Natural killer cell (primary cell): Measurements from ENCODE around the gene SALL2. TPM values are rescaled to one million over a fixed set of nuclear protein-coding genes. Genes with fewer than 3 reads are reported as not detected.

Experiments
- ATAC-seq, 3 donors: fragments of 150-1000 bp in 2 of 3; fragments of 200-7000 bp in 1 of 3; cut with Tn5 transposase; 1 replicate in 1 of 3; 2 replicates in 2 of 3; pipeline ENCODE4 v1.10.0; 2021; ENCODE audit warnings: mild to moderate bottlenecking in 2 of 3, moderate library complexity in 2 of 3
- DNase-seq, 2 donors: peaks; one replicate each; pipeline versions ENCODE4 v3.0.0 to v3.0.0-alpha.2; 2013 to 2021; ENCODE audit warnings: mixed read lengths in 1 of 2
- H3K27ac ChIP-seq: one replicate; pipeline ENCODE4 v1.5.1; 2013; ENCODE audit warnings: mild to moderate bottlenecking, low read length
- H3K27me3 ChIP-seq: one replicate; pipeline ENCODE4 v1.6.1; 2013; ENCODE audit warnings: low read length; ENCODE audit not compliant: control insufficient read depth, insufficient read depth
- H3K36me3 ChIP-seq: one replicate; pipeline ENCODE4 v1.6.1; 2013; ENCODE audit warnings: low read length; ENCODE audit not compliant: control insufficient read depth, insufficient read depth
- H3K4me1 ChIP-seq: one replicate; pipeline ENCODE4 v1.6.1; 2013; ENCODE audit warnings: low read length; ENCODE audit not compliant: control insufficient read depth, insufficient read depth
- H3K4me3 ChIP-seq: one replicate; pipeline ENCODE4 v1.5.1; 2013; ENCODE audit warnings: low read length
- H3K9me3 ChIP-seq: one replicate; pipeline ENCODE4 v1.6.1; 2013; ENCODE audit warnings: low read length; ENCODE audit not compliant: control insufficient read depth, insufficient read depth
- H3K27ac Mint-ChIP-seq, 2 donors: one replicate each; pipeline ENCODE4 v1.8.0; 2022; ENCODE audit warnings: mild to moderate bottlenecking in 2 of 2, mixed read lengths in 2 of 2, moderate library complexity in 1 of 2
- H3K27me3 Mint-ChIP-seq, 2 donors: one replicate each; pipeline ENCODE4 v1.8.0; 2022; ENCODE audit warnings: low read depth in 2 of 2, mixed read lengths in 2 of 2
- H3K36me3 Mint-ChIP-seq: one replicate; pipeline ENCODE4 v1.8.0; 2022; ENCODE audit warnings: mixed read lengths
- H3K4me1 Mint-ChIP-seq, 2 donors: one replicate each; pipeline ENCODE4 v1.8.0; 2022; ENCODE audit warnings: mixed read lengths in 2 of 2
- H3K4me3 Mint-ChIP-seq: one replicate; pipeline ENCODE4 v1.8.0; 2022; ENCODE audit warnings: mild to moderate bottlenecking, moderate library complexity, mixed read lengths
- H3K9me3 Mint-ChIP-seq, 2 donors: one replicate each; pipeline ENCODE4 v1.8.0; 2022; ENCODE audit warnings: mixed read lengths in 2 of 2
- WGBS: methylation state at CpG from one replicate; pipeline ENCODE4 v1.1.7; 2013; ENCODE audit warnings: missing lambda C conversion rate; ENCODE audit not compliant: insufficient coverage; 5-methylcytosine and 5-hydroxymethylcytosine counted together
- intact Hi-C: fragments of 100-400 bp; cut with micrococcal nuclease; formaldehyde crosslinking; loops from one replicate; pipeline ENCODE4 v1.14.2; 2022
- total RNA-seq, 4 donors: library from RNA; stranded (reverse); fragments of 120-200 nt in 1 of 4; gene quantifications; one replicate each; pipeline versions ENCODE4 v1.2.3 to v1.2.4, GENCODE V29; 2013 to 2022
- TF ChIP-seq, protein P1 (sequence below): fragments of 200-600 bp; IDR thresholded peaks from one replicate; pipeline ENCODE4 v1.8.0; 2022; ENCODE audit warnings: antibody characterized with exemption

SALL2 gene
- total RNA-seq, 3 donors from 2014 or later (not counting 1 experiment from before 2014, with no cell fraction given) = 1.6 to 2.5 (median 2.2) TPM

DNA sequence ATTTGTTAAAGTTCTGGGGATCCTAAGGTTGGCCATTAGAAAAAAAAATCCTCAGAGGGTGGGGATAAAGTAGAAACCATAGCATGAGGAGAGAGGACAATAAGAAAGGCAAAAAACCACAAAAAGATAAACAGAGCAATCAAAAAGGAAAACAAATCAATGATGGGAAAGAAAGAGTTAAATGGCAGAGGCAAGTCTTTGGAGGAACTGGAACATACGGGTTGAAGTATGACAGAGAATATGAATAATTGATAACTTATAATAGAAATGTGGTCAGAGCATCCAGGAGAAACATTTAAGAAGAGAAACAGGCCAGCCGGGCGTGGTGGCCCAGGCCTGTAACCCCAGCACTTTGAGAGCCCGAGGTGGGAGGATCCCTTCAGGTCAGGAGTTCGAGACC, 17.8 kb upstream of the SALL2 start:
- no peaks in the 10 kb centered on the region for H3K4me1 Mint-ChIP-seq
- no peak overlapping the region for H3K4me3 Mint-ChIP-seq
- H3K27me3 Mint-ChIP-seq = peaks cover 19 to 25% of the 10 kb centered on the region in 2 donors
- no peak overlapping the region for H3K27ac Mint-ChIP-seq
- 63% methylated on average over 5 of the region's 5 CpGs for WGBS
- Histone ChIP-seq H3K4me1 (no peaks in the 10 kb centered on the region), H3K9me3 (no peaks in the 10 kb centered on the region), H3K36me3 (no peaks in the 10 kb centered on the region), H3K27me3 (peaks cover 8% of the 10 kb centered on the region), H3K4me3 (no peak overlapping the region), H3K27ac (no peak overlapping the region)
- DNase-seq (no peak), ATAC-seq (no peak)
- no peaks in the 10 kb centered on the region for H3K36me3 Mint-ChIP-seq
- TF ChIP-seq, protein P1, sequence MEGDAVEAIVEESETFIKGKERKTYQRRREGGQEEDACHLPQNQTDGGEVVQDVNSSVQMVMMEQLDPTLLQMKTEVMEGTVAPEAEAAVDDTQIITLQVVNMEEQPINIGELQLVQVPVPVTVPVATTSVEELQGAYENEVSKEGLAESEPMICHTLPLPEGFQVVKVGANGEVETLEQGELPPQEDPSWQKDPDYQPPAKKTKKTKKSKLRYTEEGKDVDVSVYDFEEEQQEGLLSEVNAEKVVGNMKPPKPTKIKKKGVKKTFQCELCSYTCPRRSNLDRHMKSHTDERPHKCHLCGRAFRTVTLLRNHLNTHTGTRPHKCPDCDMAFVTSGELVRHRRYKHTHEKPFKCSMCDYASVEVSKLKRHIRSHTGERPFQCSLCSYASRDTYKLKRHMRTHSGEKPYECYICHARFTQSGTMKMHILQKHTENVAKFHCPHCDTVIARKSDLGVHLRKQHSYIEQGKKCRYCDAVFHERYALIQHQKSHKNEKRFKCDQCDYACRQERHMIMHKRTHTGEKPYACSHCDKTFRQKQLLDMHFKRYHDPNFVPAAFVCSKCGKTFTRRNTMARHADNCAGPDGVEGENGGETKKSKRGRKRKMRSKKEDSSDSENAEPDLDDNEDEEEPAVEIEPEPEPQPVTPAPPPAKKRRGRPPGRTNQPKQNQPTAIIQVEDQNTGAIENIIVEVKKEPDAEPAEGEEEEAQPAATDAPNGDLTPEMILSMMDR = no peak
- H3K9me3 Mint-ChIP-seq = no peaks in the 10 kb centered on the region
- intact Hi-C loops = no loop called here

DNA sequence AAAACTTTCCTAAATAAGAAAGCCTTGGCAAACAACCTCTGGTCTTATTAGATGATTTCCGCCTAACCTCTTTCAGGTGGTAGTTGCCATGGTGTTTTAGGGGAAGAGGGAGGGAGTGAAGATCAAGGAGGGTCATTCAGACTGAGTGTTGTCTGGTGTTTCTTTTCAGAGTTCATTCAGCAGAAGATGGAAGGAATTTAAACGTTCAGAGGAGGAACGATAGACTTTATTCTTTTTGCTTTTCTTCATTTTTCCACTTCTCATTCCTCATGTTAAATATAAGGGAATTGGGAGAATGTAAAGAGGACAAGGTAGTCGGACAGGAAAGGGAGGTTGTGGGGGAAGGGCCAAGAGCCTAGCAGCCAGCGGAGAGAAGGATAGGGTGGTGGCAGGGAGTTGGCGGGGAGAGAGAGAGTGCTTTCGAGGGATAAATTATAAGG, 17.4 kb upstream of the SALL2 start:
- intact Hi-C loops = no loop called here
- TF ChIP-seq, protein P1 = no peak
- ATAC-seq (no peak), DNase-seq (no peak)
- H3K9me3 Mint-ChIP-seq = no peaks in the 10 kb centered on the region
- Histone ChIP-seq H3K4me1 (no peaks in the 10 kb centered on the region), H3K9me3 (no peaks in the 10 kb centered on the region), H3K27ac (no peak overlapping the region), H3K27me3 (peaks cover 12% of the 10 kb centered on the region), H3K36me3 (no peaks in the 10 kb centered on the region), H3K4me3 (no peak overlapping the region)
- H3K36me3 Mint-ChIP-seq = no peaks in the 10 kb centered on the region
- H3K4me1 Mint-ChIP-seq = no peaks in the 10 kb centered on the region
- H3K27me3 Mint-ChIP-seq = peaks cover 20 to 29% of the 10 kb centered on the region in 2 donors
- WGBS = 88% methylated on average over 5 of the region's 7 CpGs
- no peak overlapping the region for H3K27ac Mint-ChIP-seq
- H3K4me3 Mint-ChIP-seq = no peak overlapping the region

DNA sequence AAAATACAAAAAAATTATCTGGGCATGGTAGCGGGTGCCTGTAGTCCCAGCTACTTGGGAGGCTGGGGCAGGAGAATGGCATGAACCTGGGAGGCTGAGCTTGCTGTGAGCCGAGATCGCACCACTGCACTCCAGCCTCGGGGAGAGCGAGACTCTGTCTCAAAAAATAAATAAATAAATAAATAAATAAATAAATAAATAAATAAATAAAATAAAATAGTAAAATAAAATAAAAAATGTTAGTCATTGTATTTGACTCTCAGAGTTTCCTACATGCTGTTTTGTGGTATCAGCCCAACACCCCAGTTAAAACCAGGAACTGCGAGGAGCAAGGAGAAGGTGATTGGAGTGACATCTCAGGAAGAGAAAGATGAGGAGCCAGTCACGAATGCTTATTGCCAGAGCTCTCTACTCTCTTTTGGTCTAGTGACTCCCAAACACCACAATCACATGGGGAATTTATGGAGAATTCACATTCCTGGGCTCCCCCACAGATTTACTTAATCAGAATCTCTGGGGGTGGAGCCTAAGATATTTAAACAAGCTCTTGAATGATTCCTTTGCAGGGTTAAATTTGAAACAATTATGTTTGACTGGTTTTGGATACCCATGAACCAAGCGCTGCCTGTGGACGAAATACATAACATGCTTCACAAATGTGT, 15.4 kb upstream of the SALL2 start:
- Mint-ChIP-seq H3K4me1 (peaks cover 0 to 6% of the 10 kb centered on the region in 2 donors), H3K36me3 (no peaks in the 10 kb centered on the region), H3K9me3 (no peaks in the 10 kb centered on the region), H3K27ac (no peak overlapping the region), H3K4me3 (no peak overlapping the region), H3K27me3 (peaks cover 29 to 46% of the 10 kb centered on the region in 2 donors)
- TF ChIP-seq, protein P1 = no peak
- H3K4me3 ChIP-seq = no peak overlapping the region
- intact Hi-C loops = no loop called here
- ATAC-seq (no peak), DNase-seq (no peak)
- WGBS = 94% methylated on average over 5 of the region's 9 CpGs
- H3K4me1 ChIP-seq = no peaks in the 10 kb centered on the region
- H3K9me3 ChIP-seq = no peaks in the 10 kb centered on the region
- H3K27ac ChIP-seq = no peak overlapping the region
- H3K27me3 ChIP-seq = peaks cover 22% of the 10 kb centered on the region
- no peaks in the 10 kb centered on the region for H3K36me3 ChIP-seq
